ENCODE data around the gene TENM4. TPM values are rescaled to one million over a fixed set of nuclear protein-coding genes. Genes with fewer than 3 reads are reported as not detected.

Gene TENM4
- total RNA-seq, 4 donors from 2014 or later = 31.4 to 44.5 (median 38.0) TPM

DNA sequence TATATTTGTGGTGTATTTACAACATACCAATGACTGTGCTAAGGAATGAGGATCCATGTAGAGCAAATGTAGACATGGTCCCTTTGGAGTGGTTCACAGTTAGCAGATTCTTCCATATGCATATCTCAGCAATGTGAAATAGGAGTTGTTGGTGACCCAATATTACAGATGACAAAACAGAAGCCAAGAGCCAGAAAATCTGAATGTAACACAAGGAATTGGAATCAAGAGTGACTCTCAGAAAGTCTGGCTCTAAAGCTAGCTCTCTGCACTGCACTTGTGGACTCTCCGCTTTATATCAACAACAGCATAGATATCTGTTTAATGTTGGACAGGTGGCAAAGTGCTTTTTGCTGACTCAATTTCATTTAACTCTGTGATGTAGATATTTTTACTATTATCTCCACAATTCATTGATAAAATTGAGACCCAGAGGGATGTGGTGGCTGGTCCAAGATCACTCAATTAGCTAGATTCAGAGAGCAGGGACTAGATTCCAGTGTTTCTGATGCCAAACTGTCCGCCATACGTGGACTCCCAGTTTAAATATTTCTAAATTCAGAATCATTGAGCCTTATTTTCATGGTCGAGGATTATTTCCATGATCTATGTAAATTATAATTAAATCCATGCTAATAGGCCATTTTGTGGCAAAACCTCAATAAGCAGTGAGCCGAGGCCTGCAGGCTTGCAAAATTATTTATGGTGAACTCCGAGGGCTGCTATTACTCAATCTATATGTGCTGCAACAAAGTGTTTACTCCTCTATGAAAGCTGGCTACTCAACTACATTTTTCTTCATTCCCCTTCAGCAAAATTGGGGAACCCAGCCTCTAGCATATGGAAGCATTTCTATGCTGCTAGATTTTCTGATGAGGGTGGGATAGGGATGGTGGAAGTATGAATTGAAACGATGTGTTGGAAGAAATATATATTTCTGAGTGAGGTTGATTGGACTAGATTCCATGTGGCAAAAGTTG is 21.1 kb upstream of the TENM4 start:
- Histone ChIP-seq H3K27ac (no peak overlapping the region), H3K4me3 (no peak overlapping the region), H3K9me3 (no peaks in the 10 kb centered on the region)

DNA sequence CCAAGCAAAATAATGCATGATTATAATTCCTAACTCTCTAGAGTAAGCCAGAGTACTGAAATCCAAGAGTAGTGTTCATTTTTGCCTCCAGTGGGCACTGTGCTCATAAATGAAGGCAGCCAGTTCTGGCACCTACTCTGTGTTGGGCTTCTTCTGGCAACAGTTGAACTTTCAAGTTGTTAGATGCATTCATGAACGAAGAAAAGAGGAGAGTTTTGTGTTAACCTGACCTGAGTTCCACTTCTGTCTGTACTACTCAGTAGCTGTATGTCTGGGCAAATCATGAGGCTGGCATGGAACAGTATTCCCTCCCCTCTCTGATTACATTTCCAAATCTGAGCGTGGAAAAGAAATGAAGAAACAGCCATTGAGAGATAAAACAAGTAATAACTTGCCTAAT is 20.3 kb upstream of the TENM4 start:
- H3K27ac ChIP-seq = no peak overlapping the region

More for the DNA sequence above, 21.1 kb upstream of the TENM4 start:
- 80% methylated on average over 7 of the region's 7 CpGs for WGBS
- Histone ChIP-seq H3K4me1 (no peaks in the 10 kb centered on the region), H3K27me3 (no peaks in the 10 kb centered on the region), H3K36me3 (no peaks in the 10 kb centered on the region)
- no peak for DNase-seq (ENCODE audit: low spot score in 2 of 2)
- TF ChIP-seq, protein P1, sequence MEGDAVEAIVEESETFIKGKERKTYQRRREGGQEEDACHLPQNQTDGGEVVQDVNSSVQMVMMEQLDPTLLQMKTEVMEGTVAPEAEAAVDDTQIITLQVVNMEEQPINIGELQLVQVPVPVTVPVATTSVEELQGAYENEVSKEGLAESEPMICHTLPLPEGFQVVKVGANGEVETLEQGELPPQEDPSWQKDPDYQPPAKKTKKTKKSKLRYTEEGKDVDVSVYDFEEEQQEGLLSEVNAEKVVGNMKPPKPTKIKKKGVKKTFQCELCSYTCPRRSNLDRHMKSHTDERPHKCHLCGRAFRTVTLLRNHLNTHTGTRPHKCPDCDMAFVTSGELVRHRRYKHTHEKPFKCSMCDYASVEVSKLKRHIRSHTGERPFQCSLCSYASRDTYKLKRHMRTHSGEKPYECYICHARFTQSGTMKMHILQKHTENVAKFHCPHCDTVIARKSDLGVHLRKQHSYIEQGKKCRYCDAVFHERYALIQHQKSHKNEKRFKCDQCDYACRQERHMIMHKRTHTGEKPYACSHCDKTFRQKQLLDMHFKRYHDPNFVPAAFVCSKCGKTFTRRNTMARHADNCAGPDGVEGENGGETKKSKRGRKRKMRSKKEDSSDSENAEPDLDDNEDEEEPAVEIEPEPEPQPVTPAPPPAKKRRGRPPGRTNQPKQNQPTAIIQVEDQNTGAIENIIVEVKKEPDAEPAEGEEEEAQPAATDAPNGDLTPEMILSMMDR (IDR thresholded peaks at IDR 0.05) = no peak
- TF ChIP-seq POLR2A (IDR thresholded peaks at IDR 0.05) (no peak), EP300 (IDR thresholded peaks at IDR 0.05) (no peak), POLR2AphosphoS5 (IDR thresholded peaks at IDR 0.05) (no peak)

DNA sequence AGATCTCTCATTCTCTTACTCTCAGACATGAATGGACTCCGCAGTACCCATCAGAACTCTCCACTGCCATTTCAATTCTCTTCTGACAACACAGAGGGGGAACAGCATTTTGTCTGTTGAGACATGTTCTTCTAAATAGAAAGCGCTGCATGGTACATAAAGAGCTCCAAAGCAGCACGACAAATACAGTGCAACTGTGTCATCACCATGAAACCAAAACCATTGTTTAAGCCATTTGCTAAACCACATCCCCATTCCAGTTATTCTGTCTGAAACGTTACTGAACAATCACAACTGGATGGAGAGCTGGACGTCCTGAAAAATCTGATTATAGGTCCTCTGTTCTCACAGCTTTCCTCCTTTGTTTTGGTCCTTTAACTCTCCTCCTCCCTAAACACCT is 17.9 kb upstream of the TENM4 start:
- H3K27me3 ChIP-seq = no peaks in the 10 kb centered on the region
- H3K27ac ChIP-seq = no peak overlapping the region
- 80% methylated on average over 5 of the region's 5 CpGs for WGBS
- H3K36me3 ChIP-seq = no peaks in the 10 kb centered on the region
- DNase-seq (ENCODE audit: low spot score in 2 of 2) = no peak
- H3K4me1 ChIP-seq = no peaks in the 10 kb centered on the region
- H3K4me3 ChIP-seq = no peak overlapping the region
- H3K9me3 ChIP-seq = no peaks in the 10 kb centered on the region
- TF ChIP-seq POLR2A (IDR thresholded peaks at IDR 0.05) (no peak), POLR2AphosphoS5 (IDR thresholded peaks at IDR 0.05) (no peak)

More for the DNA sequence above, 20.3 kb upstream of the TENM4 start:
- no peaks in the 10 kb centered on the region for H3K4me1 ChIP-seq
- no peaks in the 10 kb centered on the region for H3K9me3 ChIP-seq
- no peak overlapping the region for H3K4me3 ChIP-seq
- no peak for DNase-seq (ENCODE audit: low spot score in 2 of 2)
- H3K36me3 ChIP-seq = no peaks in the 10 kb centered on the region
- no peaks in the 10 kb centered on the region for H3K27me3 ChIP-seq
- 25% methylated on average over 2 of the region's 2 CpGs for WGBS
- TF ChIP-seq EP300 (IDR thresholded peaks at IDR 0.05) (no peak), POLR2A (IDR thresholded peaks at IDR 0.05) (no peak), POLR2AphosphoS5 (IDR thresholded peaks at IDR 0.05) (no peak)
- TF ChIP-seq, protein P1 (IDR thresholded peaks at IDR 0.05) = peak in 1 of 2 donors; percentile 27

DNA sequence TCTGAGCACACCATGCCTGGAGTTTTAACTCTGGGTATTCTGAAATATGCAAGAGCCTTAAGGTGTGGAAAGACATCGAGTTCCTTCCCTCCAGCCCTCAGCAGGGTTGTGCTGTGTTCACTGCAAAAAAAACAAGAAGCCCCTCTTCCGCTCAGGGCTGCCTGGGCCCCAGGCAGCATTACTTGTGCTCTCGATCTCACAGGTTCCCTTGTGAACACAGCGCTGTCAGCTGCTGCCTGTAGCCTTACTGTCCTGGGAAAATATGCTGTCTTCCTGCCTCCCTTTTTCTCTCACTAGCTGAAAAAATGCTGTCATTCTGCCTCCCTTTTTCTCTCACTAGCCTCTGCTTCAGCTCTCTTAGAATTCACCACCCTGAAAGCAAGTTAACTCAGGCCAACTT is 15.7 kb upstream of the TENM4 start:
- TF ChIP-seq POLR2A (IDR thresholded peaks at IDR 0.05) = no peak
- TF ChIP-seq EP300 (IDR thresholded peaks at IDR 0.05) = no peak
- TF ChIP-seq POLR2AphosphoS5 (IDR thresholded peaks at IDR 0.05) = no peak
- TF ChIP-seq, protein P1 (IDR thresholded peaks at IDR 0.05) = no peak
- H3K27me3 ChIP-seq = no peaks in the 10 kb centered on the region
- no peak overlapping the region for H3K27ac ChIP-seq
- no peaks in the 10 kb centered on the region for H3K9me3 ChIP-seq
- H3K36me3 ChIP-seq = no peaks in the 10 kb centered on the region
- no peak for DNase-seq (ENCODE audit: low spot score in 2 of 2)
- H3K4me3 ChIP-seq = no peak overlapping the region
- 60% methylated on average over 4 of the region's 4 CpGs for WGBS
- no peaks in the 10 kb centered on the region for H3K4me1 ChIP-seq

DNA sequence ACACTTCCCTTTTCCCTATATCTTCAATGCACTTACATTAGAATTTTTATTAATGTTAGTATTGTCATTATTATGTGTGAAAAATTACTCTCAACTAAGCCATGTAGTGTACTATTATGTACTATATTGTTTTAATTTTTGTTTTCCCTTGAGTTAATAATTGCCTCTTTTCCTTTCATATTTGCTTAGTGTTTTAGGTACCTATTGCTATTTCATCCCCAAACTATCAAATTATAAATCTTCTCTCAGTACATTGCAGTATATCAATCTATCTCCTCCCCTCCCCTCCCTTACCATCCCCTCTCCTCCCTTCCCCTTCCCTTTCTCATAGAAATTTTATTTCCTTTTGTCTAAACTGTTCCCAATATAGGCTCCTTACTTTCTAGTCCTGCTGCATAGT is 12.8 kb upstream of the TENM4 start:
- Histone ChIP-seq H3K36me3 (no peaks in the 10 kb centered on the region), H3K4me1 (no peaks in the 10 kb centered on the region), H3K27me3 (no peaks in the 10 kb centered on the region), H3K27ac (no peak overlapping the region), H3K9me3 (no peaks in the 10 kb centered on the region), H3K4me3 (no peak overlapping the region)
- TF ChIP-seq, protein P1 (IDR thresholded peaks at IDR 0.05) = no peak
- TF ChIP-seq EP300 (IDR thresholded peaks at IDR 0.05) (no peak), POLR2A (IDR thresholded peaks at IDR 0.05) (no peak), POLR2AphosphoS5 (IDR thresholded peaks at IDR 0.05) (no peak)
- DNase-seq (ENCODE audit: low spot score in 2 of 2) = no peak
